H1 (cell line): ENCODE measurements around the gene KDSR. TPM values are rescaled to one million over a fixed set of nuclear protein-coding genes. Genes with fewer than 3 reads are reported as not detected.

Experiments used
- CTCF ChIA-PET: fragments of 300-600 bp; sonication (Branson Sonifier 250); formaldehyde crosslinking; loops from one replicate; lab custom pipeline; 2021; ENCODE audit not compliant: partially characterized antibody; lab: Charles Lee
- POLR2A ChIA-PET: fragments of 300-600 bp; sonication (Branson Sonifier 250); formaldehyde crosslinking; loops from one replicate; lab custom pipeline; 2021; ENCODE audit warnings: inconsistent platforms; ENCODE audit not compliant: partially characterized antibody; lab: Charles Lee
- DNase-seq, 2 experiments: peaks; one replicate each; pipeline versions ENCODE4 v3.0.0 to v3.0.0-alpha.2; 2010 to 2022; ENCODE audit warnings: low spot score in 2 of 2, low read depth in 1 of 2, mixed read lengths in 1 of 2
- FAIRE-seq: peaks from 2 replicates; lab custom pipeline; 2011; peaks lifted over from hg19 to GRCh38; lab: Jason Lieb, UNC
- H2AFZ ChIP-seq: 2 replicates; pipeline ENCODE4 v1.8.1; 2012; ENCODE audit warnings: low read length, inconsistent platforms
- H2AK5ac ChIP-seq: 2 replicates; pipeline ENCODE4 v1.6.1; 2013; ENCODE audit warnings: low read depth, low read length
- H2BK120ac ChIP-seq: replicated peaks from 2 replicates; pipeline ENCODE3; 2013; ENCODE audit warnings: low read depth, low read length, inconsistent platforms
- H2BK12ac ChIP-seq: 2 replicates; pipeline ENCODE4 v1.6.1; 2013; ENCODE audit warnings: low read depth, low read length
- H2BK15ac ChIP-seq: 2 replicates; pipeline ENCODE4 v1.6.1; 2013; ENCODE audit warnings: low read length
- H2BK20ac ChIP-seq: 2 replicates; pipeline ENCODE4 v1.6.1; 2013; ENCODE audit warnings: low read length
- H2BK5ac ChIP-seq: 2 replicates; pipeline ENCODE4 v1.6.1; 2013; ENCODE audit warnings: low read depth, low read length
- H3K14ac ChIP-seq: 2 replicates; pipeline ENCODE4 v1.6.1; 2013; ENCODE audit warnings: inconsistent platforms; ENCODE audit not compliant: insufficient read length
- H3K18ac ChIP-seq: 2 replicates; pipeline ENCODE4 v1.6.1; 2013; ENCODE audit warnings: low read length; ENCODE audit errors: extremely low read depth
- H3K23ac ChIP-seq: 2 replicates; pipeline ENCODE4 v1.6.1; 2013; ENCODE audit warnings: inconsistent platforms; ENCODE audit not compliant: insufficient read length
- H3K23me2 ChIP-seq: 2 replicates; pipeline ENCODE4 v1.6.1; 2013; ENCODE audit warnings: low read depth, low read length
- H3K27ac ChIP-seq: 2 replicates; pipeline ENCODE4 v1.6.1; 2011; ENCODE audit warnings: low read depth, low read length, inconsistent platforms
- H3K27me3 ChIP-seq, 4 experiments: replicated peaks in 1 of 4; 1 replicate in 1 of 4; 2 replicates in 3 of 4; pipeline versions ENCODE4 v1.6.1 to v1.8.1; 2011 to 2013; ENCODE audit warnings: low read length in 3 of 4, mild to moderate bottlenecking in 3 of 4, inconsistent platforms in 2 of 4, mixed read lengths in 2 of 4, moderate library complexity in 1 of 4; ENCODE audit not compliant: control insufficient read depth in 3 of 4, insufficient read depth in 3 of 4; ENCODE audit errors: extremely low read depth in 1 of 4
- H3K36me3 ChIP-seq, 4 experiments: 2 replicates each; pipeline versions ENCODE4 v1.6.1 to v1.8.1; 2011 to 2013; ENCODE audit warnings: mild to moderate bottlenecking in 4 of 4, low read length in 3 of 4, moderate library complexity in 2 of 4, control low read depth in 1 of 4, inconsistent platforms in 1 of 4; ENCODE audit not compliant: insufficient read depth in 4 of 4, control insufficient read depth in 2 of 4
- H3K4ac ChIP-seq: replicated peaks from 2 replicates; pipeline ENCODE3; 2013; ENCODE audit warnings: low read length, low read depth, mixed read lengths, inconsistent platforms; ENCODE audit not compliant: insufficient read length
- H3K4me1 ChIP-seq, 4 experiments: replicated peaks in 1 of 4; 1 replicate in 1 of 4; 2 replicates in 3 of 4; pipeline versions ENCODE4 v1.6.1 to v1.8.1; 2011 to 2013; ENCODE audit warnings: low read length in 3 of 4, inconsistent platforms in 2 of 4, mixed read lengths in 1 of 4; ENCODE audit not compliant: insufficient read depth in 4 of 4, control insufficient read depth in 3 of 4
- H3K4me2 ChIP-seq, 2 experiments: 2 replicates each; pipeline versions ENCODE4 v1.6.1 to v1.8.1; 2011 to 2013; ENCODE audit warnings: low read depth in 2 of 2, low read length in 2 of 2, control low read depth in 1 of 2, inconsistent platforms in 1 of 2, mild to moderate bottlenecking in 1 of 2; ENCODE audit not compliant: insufficient read depth in 1 of 2
- H3K4me3 ChIP-seq, 4 experiments: fragments of 200-600, 300-600 bp in 1 of 4; sonication (generic), shearing (Covaris generic), sonication (Bioruptor Twin) in 1 of 4; 2 replicates each; pipeline versions ENCODE4 v1.5.1 to v1.8.1; 2011 to 2016; ENCODE audit warnings: low read length in 4 of 4, low read depth in 3 of 4, control low read depth in 2 of 4, inconsistent platforms in 2 of 4, mild to moderate bottlenecking in 2 of 4, mixed read lengths in 1 of 4, moderate library complexity in 1 of 4; ENCODE audit not compliant: insufficient read depth in 2 of 4; ENCODE audit errors: extremely low read depth in 1 of 4
- H3K56ac ChIP-seq: replicated peaks from 2 replicates; pipeline ENCODE3; 2013; ENCODE audit warnings: low read depth, mild to moderate bottlenecking, mixed read lengths, low read length, inconsistent platforms; ENCODE audit not compliant: insufficient read length
- H3K79me1 ChIP-seq: 2 replicates; pipeline ENCODE4 v1.6.1; 2013; ENCODE audit warnings: low read depth, low read length, control low read depth
- H3K79me2 ChIP-seq, 2 experiments: 2 replicates each; pipeline versions ENCODE4 v1.6.1 to v1.8.1; 2012 to 2013; ENCODE audit warnings: low read length in 2 of 2, mild to moderate bottlenecking in 2 of 2, inconsistent platforms in 1 of 2; ENCODE audit not compliant: insufficient read depth in 2 of 2, control insufficient read depth in 1 of 2
- H3K9ac ChIP-seq, 4 experiments: replicated peaks in 1 of 4; 1 replicate in 1 of 4; 2 replicates in 3 of 4; pipeline versions ENCODE4 v1.6.1 to v1.8.1; 2011 to 2013; ENCODE audit warnings: low read depth in 3 of 4, low read length in 3 of 4, control low read depth in 2 of 4, mild to moderate bottlenecking in 2 of 4, moderate library complexity in 2 of 4, inconsistent platforms in 1 of 4; ENCODE audit errors: extremely low read depth in 1 of 4
- H3K9me3 ChIP-seq, 2 experiments: 2 replicates each; pipeline versions ENCODE4 v1.6.1 to v1.8.1; 2012 to 2013; ENCODE audit warnings: mild to moderate bottlenecking in 2 of 2, moderate library complexity in 2 of 2, control low read depth in 1 of 2, inconsistent platforms in 1 of 2, low read depth in 1 of 2, low read length in 1 of 2, mixed read lengths in 1 of 2; ENCODE audit not compliant: insufficient read depth in 2 of 2
- H4K20me1 ChIP-seq, 2 experiments: replicated peaks in 1 of 2; 2 replicates each; pipeline versions ENCODE3 to v1.8.1; 2011 to 2013; ENCODE audit warnings: inconsistent platforms in 2 of 2, low read length in 2 of 2, mild to moderate bottlenecking in 1 of 2; ENCODE audit not compliant: insufficient read depth in 2 of 2, control insufficient read depth in 1 of 2
- H4K5ac ChIP-seq: 2 replicates; pipeline ENCODE4 v1.6.1; 2013; ENCODE audit warnings: low read length, low read depth, mixed read lengths, inconsistent platforms; ENCODE audit not compliant: insufficient read length
- H4K8ac ChIP-seq: 2 replicates; pipeline ENCODE4 v1.8.0; 2013; ENCODE audit warnings: mild to moderate bottlenecking, moderate library complexity, low read length, inconsistent platforms; ENCODE audit not compliant: insufficient read depth; ENCODE audit errors: extremely low read depth
- H4K91ac ChIP-seq: replicated peaks from 2 replicates; pipeline ENCODE3; 2013; ENCODE audit warnings: low read length, mixed read lengths, inconsistent platforms; ENCODE audit not compliant: insufficient read length
- CBX5 ChIP-seq: fragments of 300-800, 300-1000 bp; sonication (generic); IDR thresholded peaks from 2 replicates; pipeline ENCODE4 v1.7.1; 2016; ENCODE audit warnings: antibody characterized with exemption, low read length, low read depth
- JUND ChIP-seq: IDR thresholded peaks from 2 replicates; pipeline ENCODE4 v1.6.1; 2011; ENCODE audit warnings: mild to moderate bottlenecking, improper control_type of control experiment, low read length
- PHF8 ChIP-seq: fragments of 200-600 bp; sonication (generic); conservative IDR thresholded peaks from 2 replicates; pipeline ENCODE4 v1.7.1; 2012; ENCODE audit warnings: low read depth, mild to moderate bottlenecking, inconsistent platforms, low read length, moderate library complexity
- POU5F1 ChIP-seq: IDR thresholded peaks from 2 replicates; pipeline ENCODE4 v1.6.1; 2011; ENCODE audit warnings: low read depth, mild to moderate bottlenecking, low read length, moderate library complexity
- WGBS, 2 experiments: shearing (Covaris generic) in 1 of 2; methylation state at CpG; one replicate each; pipeline versions ENCODE4 v1.1.6 to v1.1.7; 2013 to 2015; ENCODE audit warnings: low lambda C conversion rate in 2 of 2, mixed read lengths in 2 of 2, inconsistent platforms in 1 of 2, low coverage in 1 of 2, missing lambda C conversion rate in 1 of 2; ENCODE audit not compliant: insufficient replicate concordance in 2 of 2, insufficient coverage in 1 of 2, insufficient read length in 1 of 2; ENCODE audit errors: extremely low coverage in 1 of 2, missing lambda C conversion rate in 1 of 2; 5-methylcytosine and 5-hydroxymethylcytosine counted together
- polyA plus RNA-seq, 7 experiments: library from polyadenylated mRNA; depleted of rRNA in 3 of 7; stranded (reverse) in 5 of 7; unstranded in 2 of 7; fragments of >200 nt in 5 of 7; fragments of 200-250 nt in 2 of 7; gene quantifications; 1 replicate in 5 of 7; 2 replicates in 1 of 7; 4 replicates in 1 of 7; pipeline versions ENCODE4 v1.2.1 to v1.2.3, GENCODE V29; 2011 to 2013; ENCODE audit warnings: missing spikeins in 2 of 7, mixed read lengths in 2 of 7
- total RNA-seq: library from RNA; stranded (reverse); fragmentation: NEBNext Ultra II Directional; extraction: Animal tissue kit (Norgen Biotek cat#: 25700); gene quantifications from 2 replicates; pipeline ENCODE4 v1.2.1, GENCODE V29; 2021

Gene KDSR
- total and polyA plus RNA-seq, 2 of the 8 experiments (the other 6 are each of a cell fraction or from before 2014, with no cell fraction given): 12.4 to 50.5 TPM

GRCh38 chr18:63312019-63312409, 55.0 kb downstream of the KDSR start:
- no peak overlapping the region for H2AK5ac ChIP-seq
- H3K9me3 ChIP-seq: no peaks in the 10 kb centered on the region
- H2BK12ac ChIP-seq: no peak overlapping the region
- H3K56ac ChIP-seq: no peak overlapping the region
- H3K18ac ChIP-seq: no peak overlapping the region
- H3K27me3 ChIP-seq: no peaks in the 10 kb centered on the region; a peak in 1 of 7 replicates
- no peak overlapping the region for H2BK20ac ChIP-seq
- 90% methylated on average over 3 of the region's 3 CpGs; no CpG with 5 or more reads in 1 of the 2 experiments for WGBS, 2 experiments
- no peak overlapping the region for H3K27ac ChIP-seq
- H2BK5ac ChIP-seq: no peak overlapping the region
- H3K36me3 ChIP-seq: no peaks in the 10 kb centered on the region
- H3K14ac ChIP-seq: no peak overlapping the region
- no peak overlapping the region for H4K91ac ChIP-seq
- no peak overlapping the region for H4K5ac ChIP-seq
- no peak overlapping the region for H3K4me2 ChIP-seq
- no peak overlapping the region for H3K9ac ChIP-seq
- FAIRE-seq (no peak), DNase-seq (no peak)
- H2BK15ac ChIP-seq: no peak overlapping the region
- no peak overlapping the region for H3K4me3 ChIP-seq
- H3K4ac ChIP-seq: no peak overlapping the region
- no peaks in the 10 kb centered on the region for H3K79me1 ChIP-seq
- H3K79me2 ChIP-seq: no peaks in the 10 kb centered on the region
- no peaks in the 10 kb centered on the region for H4K20me1 ChIP-seq
- no peak overlapping the region for H4K8ac ChIP-seq
- H3K4me1 ChIP-seq: no peaks in the 10 kb centered on the region
- CTCF ChIA-PET: interaction anchor here (0.9 to 1.5 kb wide), 6 partner anchors 149 to 292 kb away, joined by 3 to 6 read pairs (median 3); no protein-coding TSS in a partner anchor
- H2AFZ ChIP-seq: no peak overlapping the region
- TF ChIP-seq CBX5 (no peak), POU5F1 (no peak), PHF8 (no peak), JUND (no peak)
- TF ChIP-seq, all 59 proteins: peak for 0
- POLR2A ChIA-PET: no interaction called here
- Histone ChIP-seq H2BK120ac (no peak overlapping the region), H3K23ac (no peak overlapping the region), H3K23me2 (no peaks in the 10 kb centered on the region)
